Activated CD8-positive, alpha-beta memory T cell treated with anti-CD3 and anti-CD28 coated beads for 24 hours (primary cell): Measurements from ENCODE around the gene ATXN1.
"Not testable (repeated sequence)": the region's sequence is repeated elsewhere in the genome, so short reads cannot be mapped to it uniquely, and the experiment has no call there.

Experiments used
- DNase-seq: peaks from one replicate; pipeline ENCODE4 v3.0.0-alpha.2; 2020

The ATXN1 gene

GRCh38 chr6:16400248-16400760 lies 361.0 kb downstream of the ATXN1 start:
- DNase-seq = no peak

- no peak for DNase-seq
These were observed 361.6 kb downstream of the ATXN1 start for GRCh38 chr6:16399695-16400094.

- DNase-seq = no peak
These were observed 362.1 kb downstream of the ATXN1 start for GRCh38 chr6:16399158-16399557.

GRCh38 chr6:16398587-16398986 lies 362.7 kb downstream of the ATXN1 start:
- no peak for DNase-seq

- DNase-seq = no peak
These were observed 363.6 kb downstream of the ATXN1 start for GRCh38 chr6:16397623-16398022.

GRCh38 chr6:16396497-16397319 lies 364.6 kb downstream of the ATXN1 start:
- no peak for DNase-seq

GRCh38 chr6:16394632-16395031 lies 366.6 kb downstream of the ATXN1 start:
- DNase-seq = no peak

GRCh38 chr6:16393326-16393725 lies 367.9 kb downstream of the ATXN1 start:
- no peak for DNase-seq

- DNase-seq = no peak
These were observed 369.2 kb downstream of the ATXN1 start for GRCh38 chr6:16392010-16392409.

GRCh38 chr6:16391451-16391912 lies 369.8 kb downstream of the ATXN1 start:
- no peak for DNase-seq

- not testable (repeated sequence) for DNase-seq
These were observed 370.3 kb downstream of the ATXN1 start for GRCh38 chr6:16390909-16391450.

- DNase-seq = no peak
These were observed 371.6 kb downstream of the ATXN1 start for GRCh38 chr6:16389642-16390041.

- no peak for DNase-seq
These were observed 372.8 kb downstream of the ATXN1 start for GRCh38 chr6:16388488-16388887.

GRCh38 chr6:16386057-16386456 lies 375.2 kb downstream of the ATXN1 start:
- no peak for DNase-seq

- no peak for DNase-seq
These were observed 377.6 kb downstream of the ATXN1 start for GRCh38 chr6:16383607-16384206.

GRCh38 chr6:16381968-16382367 lies 379.3 kb downstream of the ATXN1 start:
- not testable (repeated sequence) for DNase-seq

GRCh38 chr6:16380220-16380809 lies 380.9 kb downstream of the ATXN1 start:
- no peak for DNase-seq

GRCh38 chr6:16378360-16378759 lies 382.9 kb downstream of the ATXN1 start:
- DNase-seq = not testable (repeated sequence)

- no peak for DNase-seq
These were observed 383.8 kb downstream of the ATXN1 start for GRCh38 chr6:16377470-16377869.

GRCh38 chr6:16375843-16376242 lies 385.4 kb downstream of the ATXN1 start:
- DNase-seq = no peak

GRCh38 chr6:16375206-16375605 lies 386.1 kb downstream of the ATXN1 start:
- DNase-seq = no peak

GRCh38 chr6:16374461-16375200 lies 386.6 kb downstream of the ATXN1 start:
- DNase-seq = no peak

- no peak for DNase-seq
These were observed 387.2 kb downstream of the ATXN1 start for GRCh38 chr6:16374016-16374415.
